Neural progenitor cell (in vitro differentiated cells): ENCODE measurements around the gene F5. TPM values are rescaled to one million over a fixed set of nuclear protein-coding genes. Genes with fewer than 3 reads are reported as not detected.

Experiments used
- DNase-seq: peaks from one replicate; pipeline ENCODE4 v3.0.0-alpha.2; 2016; ENCODE audit warnings: low spot score
- H2AFZ ChIP-seq: fragments of 200-600 bp; sonication (generic); replicated peaks from 2 replicates; pipeline ENCODE4 v1.6.1; 2016; ENCODE audit warnings: antibody characterized with exemption
- H3F3A ChIP-seq: fragments of 200-600 bp; sonication (generic); 2 replicates; pipeline ENCODE4 v1.6.1; 2016; ENCODE audit warnings: antibody characterized with exemption, low read depth
- H3K27ac ChIP-seq: fragments of 200-600 bp; sonication (generic); 2 replicates; pipeline ENCODE4 v1.5.1; 2016; ENCODE audit warnings: mild to moderate bottlenecking
- H3K27me3 ChIP-seq: fragments of 200-600 bp; sonication (generic); 2 replicates; pipeline ENCODE4 v1.6.1; 2016; ENCODE audit warnings: mild to moderate bottlenecking, moderate library complexity
- H3K36me3 ChIP-seq: fragments of 200-600 bp; sonication (generic); 2 replicates; pipeline ENCODE4 v1.5.1; 2016
- H3K4me1 ChIP-seq: fragments of 200-600 bp; sonication (generic); 2 replicates; pipeline ENCODE4 v1.6.1; 2016; ENCODE audit warnings: mixed run types
- H3K4me2 ChIP-seq: fragments of 200-600 bp; sonication (generic); 2 replicates; pipeline ENCODE4 v1.6.1; 2016
- H3K4me3 ChIP-seq: fragments of 200-600 bp; sonication (generic); 2 replicates; pipeline ENCODE4 v1.5.1; 2016
- H3K79me2 ChIP-seq: fragments of 200-600 bp; sonication (generic); 2 replicates; pipeline ENCODE4 v1.6.1; 2016; ENCODE audit warnings: low read depth
- H3K9ac ChIP-seq: fragments of 200-600 bp; sonication (generic); 2 replicates; pipeline ENCODE4 v1.6.1; 2016
- H3K9me3 ChIP-seq: fragments of 200-600 bp; sonication (generic); 2 replicates; pipeline ENCODE4 v1.5.1; 2016; ENCODE audit warnings: low read depth
- H4K20me1 ChIP-seq: fragments of 200-600 bp; sonication (generic); 2 replicates; pipeline ENCODE4 v1.6.1; 2016; ENCODE audit warnings: low read depth
- H3K27ac Mint-ChIP-seq: 3 replicates; pipeline ENCODE4 v1.8.0; 2021; ENCODE audit warnings: mixed read lengths
- H3K27me3 Mint-ChIP-seq: 2 replicates; pipeline ENCODE4 v1.8.0; 2022; ENCODE audit warnings: low read depth, mild to moderate bottlenecking, inconsistent platforms, moderate library complexity, mixed read lengths; ENCODE audit not compliant: insufficient read depth
- H3K36me3 Mint-ChIP-seq: 3 replicates; pipeline ENCODE4 v1.8.0; 2021; ENCODE audit warnings: mixed read lengths
- H3K4me1 Mint-ChIP-seq: 3 replicates; pipeline ENCODE4 v1.8.0; 2021; ENCODE audit warnings: mixed read lengths
- H3K4me3 Mint-ChIP-seq: 3 replicates; pipeline ENCODE4 v1.8.0; 2021; ENCODE audit warnings: mild to moderate bottlenecking, moderate library complexity, mixed read lengths
- H3K9me3 Mint-ChIP-seq: 3 replicates; pipeline ENCODE4 v1.8.0; 2020; ENCODE audit warnings: mixed read lengths
- CTCF ChIP-seq: fragments of 200-600 bp; sonication (generic); IDR thresholded peaks from 2 replicates; pipeline ENCODE4 v1.5.1; 2017; ENCODE audit warnings: antibody characterized with exemption, mild to moderate bottlenecking
- EZH2 ChIP-seq: fragments of 200-600 bp; sonication (generic); IDR thresholded peaks from 2 replicates; pipeline ENCODE4 v1.6.1; 2017; ENCODE audit warnings: antibody characterized with exemption, mild to moderate bottlenecking, moderate library complexity
- EZH2phosphoT487 ChIP-seq: fragments of 200-600 bp; sonication (generic); IDR thresholded peaks from 2 replicates; pipeline ENCODE4 v1.6.1; 2017; ENCODE audit warnings: antibody characterized with exemption
- total RNA-seq: library from RNA; depleted of rRNA; stranded (reverse); fragments of >200 nt; gene quantifications from 2 replicates; pipeline ENCODE4 v1.2.3, GENCODE V29; 2015; ENCODE audit warnings: low replicate concordance

Gene F5
- total RNA-seq = not detected in 2 replicates

DNA sequence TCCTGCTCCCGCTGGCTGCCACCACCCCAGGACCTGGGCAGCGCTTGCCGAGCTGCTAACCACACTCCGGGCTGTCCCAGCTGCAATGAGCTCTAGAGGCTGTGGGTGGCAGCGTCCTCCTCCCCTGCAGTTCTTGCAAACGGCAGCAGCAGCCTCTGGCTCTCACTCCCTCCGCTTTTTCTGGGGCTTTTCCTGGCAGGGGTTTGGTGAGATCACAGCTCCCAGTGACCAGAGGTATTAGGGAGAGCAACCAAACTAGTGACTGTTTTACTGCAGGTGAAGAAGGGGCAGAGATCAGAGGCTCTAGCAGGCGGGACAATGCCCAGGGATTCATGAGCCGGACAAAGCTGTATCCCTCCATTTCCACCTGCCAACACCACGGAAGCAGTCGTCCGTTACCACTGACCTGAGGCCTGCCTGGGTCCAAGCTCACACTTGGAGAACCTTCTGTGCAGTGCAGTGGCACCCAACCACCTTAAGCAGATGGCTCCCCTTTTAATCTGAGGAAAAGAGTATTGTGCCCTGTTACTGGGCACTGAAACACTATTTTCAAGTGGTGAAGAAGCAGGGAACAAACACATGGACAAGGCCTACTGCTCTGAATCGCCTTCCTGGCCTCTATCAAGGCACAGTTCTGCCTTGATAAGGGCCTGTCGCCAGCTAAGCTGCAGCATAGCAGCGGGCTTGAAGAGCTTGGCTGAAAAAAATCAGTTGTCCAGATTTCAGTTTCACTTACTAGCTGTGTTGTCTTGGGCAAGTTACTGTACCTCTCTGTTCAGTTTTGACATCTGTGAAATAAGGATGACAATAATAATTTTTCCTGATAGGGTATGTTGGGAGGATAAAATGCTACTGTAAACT is at the start of gene F5:
F5 (minus strand) TSS at position 87 of the 861 bp plus-strand sequence. CDS start 95 bp downstream, outside the sequence.
- Mint-ChIP-seq H3K27ac (peak within 1 kb of the TSS; percentile 69), H3K27me3 (peaks cover 12% of the 10 kb centered on the region), H3K4me3 (peak within 1 kb of the TSS; percentile 41), H3K36me3 (no peaks in the 10 kb centered on the region), H3K9me3 (no peaks in the 10 kb centered on the region), H3K4me1 (peaks cover 4% of the 10 kb centered on the region)
- Histone ChIP-seq H3K4me2 (peak within 1 kb of the TSS; percentile 60), H3K9ac (no peak within 1 kb of the TSS), H3K4me3 (peak within 1 kb of the TSS; percentile 18), H4K20me1 (no peaks in the 10 kb centered on the region), H3K27ac (no peak within 1 kb of the TSS), H3K27me3 (peaks cover 24% of the 10 kb centered on the region), H3K79me2 (no peaks in the 10 kb centered on the region), H3F3A (no peaks in the 10 kb centered on the region), H3K36me3 (no peaks in the 10 kb centered on the region), H3K4me1 (no peaks in the 10 kb centered on the region), H2AFZ (peak within 1 kb of the TSS; percentile 69), H3K9me3 (no peaks in the 10 kb centered on the region)
- TF ChIP-seq EZH2 = no peak
- TF ChIP-seq CTCF = peak; percentile 59
- no peak for TF ChIP-seq EZH2phosphoT487
- peak; percentile 85 for DNase-seq

- no peaks in the 10 kb centered on the region for H3K27me3 ChIP-seq
- no peak for DNase-seq
- no peak overlapping the region for H3K27ac ChIP-seq
- no peak overlapping the region for H3K9ac ChIP-seq
- no peaks in the 10 kb centered on the region for H3K36me3 ChIP-seq
- no peaks in the 10 kb centered on the region for H4K20me1 ChIP-seq
- H3F3A ChIP-seq = no peaks in the 10 kb centered on the region
- no peaks in the 10 kb centered on the region for H3K79me2 ChIP-seq
- Mint-ChIP-seq H3K27ac (no peak overlapping the region), H3K27me3 (peaks cover 3% of the 10 kb centered on the region), H3K36me3 (peaks cover 3% of the 10 kb centered on the region), H3K9me3 (peaks cover 22% of the 10 kb centered on the region), H3K4me1 (no peaks in the 10 kb centered on the region), H3K4me3 (no peak overlapping the region)
- no peak for TF ChIP-seq CTCF
- TF ChIP-seq EZH2phosphoT487 = no peak
- TF ChIP-seq EZH2 = no peak
- H3K9me3 ChIP-seq = peaks cover 3% of the 10 kb centered on the region
- no peaks in the 10 kb centered on the region for H3K4me1 ChIP-seq
- H3K4me3 ChIP-seq = no peak overlapping the region
- no peak overlapping the region for H3K4me2 ChIP-seq
- H2AFZ ChIP-seq = no peak overlapping the region
Observed at GRCh38 chr1:169634877-169635276, 48.6 kb upstream of the F5 start.

DNA sequence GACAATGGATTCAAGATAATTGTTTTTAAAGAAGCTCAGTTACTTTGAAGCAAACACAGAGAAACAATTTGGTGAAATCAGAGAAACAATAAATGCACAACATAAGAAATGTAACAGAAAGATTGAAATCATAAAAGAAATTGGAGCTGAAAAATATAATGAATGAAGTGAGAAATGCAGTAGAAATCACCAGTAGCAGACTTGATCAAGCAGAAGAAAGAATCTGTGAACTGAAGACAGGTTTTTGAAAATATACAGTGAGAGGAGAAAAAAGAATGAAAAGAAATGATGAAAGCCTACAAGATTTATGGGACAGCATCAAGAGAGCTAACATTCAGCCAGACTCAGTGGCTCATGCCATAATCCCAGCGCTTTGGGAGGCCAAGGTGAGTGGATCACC is 47.9 kb upstream of the F5 start:
- Mint-ChIP-seq H3K4me1 (no peaks in the 10 kb centered on the region), H3K27ac (no peak overlapping the region), H3K4me3 (no peak overlapping the region), H3K9me3 (peaks cover 22% of the 10 kb centered on the region), H3K36me3 (peaks cover 3% of the 10 kb centered on the region), H3K27me3 (peaks cover 3% of the 10 kb centered on the region)
- Histone ChIP-seq H4K20me1 (no peaks in the 10 kb centered on the region), H3F3A (no peaks in the 10 kb centered on the region), H3K79me2 (no peaks in the 10 kb centered on the region), H3K27ac (no peak overlapping the region), H3K4me2 (no peak overlapping the region), H3K4me1 (no peaks in the 10 kb centered on the region), H3K9me3 (peaks cover 3% of the 10 kb centered on the region), H3K36me3 (no peaks in the 10 kb centered on the region), H3K4me3 (no peak overlapping the region), H3K27me3 (no peaks in the 10 kb centered on the region), H2AFZ (no peak overlapping the region), H3K9ac (no peak overlapping the region)
- DNase-seq = no peak
- TF ChIP-seq CTCF (no peak), EZH2 (no peak), EZH2phosphoT487 (no peak)
